Measurements from ENCODE around the gene SERPINE2.

Gene SERPINE2

DNA sequence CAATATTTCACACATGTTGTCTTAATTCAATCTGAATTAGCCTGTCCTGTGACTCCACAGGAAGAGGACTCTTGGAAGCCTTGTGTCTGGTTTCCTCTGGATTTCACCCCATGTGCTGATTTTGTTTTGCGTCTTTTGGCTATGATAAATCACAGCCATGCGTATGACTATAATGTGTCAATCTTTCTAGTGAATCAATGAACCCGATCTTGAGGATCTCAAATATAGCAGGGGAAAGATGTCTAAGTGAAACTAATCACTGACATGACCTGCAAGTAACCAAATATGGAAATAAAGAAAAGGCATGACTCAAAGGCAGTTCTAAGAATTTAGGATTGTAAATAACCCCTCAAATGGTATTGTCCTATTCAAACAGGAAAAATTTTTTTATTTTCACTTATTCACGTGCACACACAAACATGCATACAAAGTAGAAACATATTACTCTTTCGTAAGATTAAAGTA is 102.2 kb downstream of the SERPINE2 start:
- no peak for DNase-seq

DNA sequence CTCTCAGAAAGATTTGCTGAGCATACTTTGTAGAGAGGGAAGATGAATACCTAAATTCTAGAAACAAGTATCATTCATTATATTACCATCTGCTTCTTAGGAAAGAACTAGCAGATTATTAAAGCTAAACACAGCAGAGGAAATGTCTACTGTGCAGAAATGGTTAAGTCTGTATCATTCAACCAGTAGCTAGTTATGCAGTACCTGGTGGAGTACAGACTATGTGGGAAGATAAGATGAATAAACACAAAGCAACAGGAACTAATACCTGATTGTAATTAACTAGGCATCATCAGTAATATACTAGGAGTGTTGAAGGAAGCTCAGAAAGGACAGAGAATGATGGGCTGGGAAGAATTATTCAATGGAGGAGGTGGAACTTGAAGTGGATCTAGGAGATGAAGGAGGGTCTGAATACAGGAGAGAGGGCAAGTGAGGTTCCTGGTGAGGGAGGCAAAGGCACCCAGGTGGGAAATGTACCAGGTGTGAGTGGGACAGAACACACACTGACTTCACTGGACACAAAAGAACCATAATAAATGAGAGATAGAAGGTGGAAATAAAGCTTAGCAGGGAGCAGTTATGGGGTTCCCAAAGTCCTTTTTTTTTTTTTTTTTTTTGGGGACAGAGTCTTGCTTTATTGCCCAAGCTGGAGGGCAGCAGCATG is 103.5 kb downstream of the SERPINE2 start:
- DNase-seq: no peak

DNA sequence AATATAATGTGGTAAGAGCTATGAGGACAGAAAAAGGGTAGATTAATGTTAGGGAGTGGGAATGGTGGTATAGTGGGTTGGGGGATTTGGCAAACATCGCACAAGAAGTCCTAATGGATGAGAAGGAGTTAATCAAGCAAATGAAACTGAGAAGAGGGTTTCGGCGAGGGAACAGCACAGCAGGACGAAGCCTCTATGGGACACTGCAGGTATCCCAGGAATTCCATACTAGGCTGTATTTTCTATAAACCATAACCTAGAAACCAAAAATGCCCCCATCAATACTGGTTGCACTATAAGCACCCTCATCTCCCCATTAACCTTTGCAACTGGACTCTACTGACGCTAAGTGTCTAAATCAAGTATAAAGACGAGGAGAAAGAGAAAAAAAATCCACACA is 104.2 kb downstream of the SERPINE2 start:
- DNase-seq: no peak

DNA sequence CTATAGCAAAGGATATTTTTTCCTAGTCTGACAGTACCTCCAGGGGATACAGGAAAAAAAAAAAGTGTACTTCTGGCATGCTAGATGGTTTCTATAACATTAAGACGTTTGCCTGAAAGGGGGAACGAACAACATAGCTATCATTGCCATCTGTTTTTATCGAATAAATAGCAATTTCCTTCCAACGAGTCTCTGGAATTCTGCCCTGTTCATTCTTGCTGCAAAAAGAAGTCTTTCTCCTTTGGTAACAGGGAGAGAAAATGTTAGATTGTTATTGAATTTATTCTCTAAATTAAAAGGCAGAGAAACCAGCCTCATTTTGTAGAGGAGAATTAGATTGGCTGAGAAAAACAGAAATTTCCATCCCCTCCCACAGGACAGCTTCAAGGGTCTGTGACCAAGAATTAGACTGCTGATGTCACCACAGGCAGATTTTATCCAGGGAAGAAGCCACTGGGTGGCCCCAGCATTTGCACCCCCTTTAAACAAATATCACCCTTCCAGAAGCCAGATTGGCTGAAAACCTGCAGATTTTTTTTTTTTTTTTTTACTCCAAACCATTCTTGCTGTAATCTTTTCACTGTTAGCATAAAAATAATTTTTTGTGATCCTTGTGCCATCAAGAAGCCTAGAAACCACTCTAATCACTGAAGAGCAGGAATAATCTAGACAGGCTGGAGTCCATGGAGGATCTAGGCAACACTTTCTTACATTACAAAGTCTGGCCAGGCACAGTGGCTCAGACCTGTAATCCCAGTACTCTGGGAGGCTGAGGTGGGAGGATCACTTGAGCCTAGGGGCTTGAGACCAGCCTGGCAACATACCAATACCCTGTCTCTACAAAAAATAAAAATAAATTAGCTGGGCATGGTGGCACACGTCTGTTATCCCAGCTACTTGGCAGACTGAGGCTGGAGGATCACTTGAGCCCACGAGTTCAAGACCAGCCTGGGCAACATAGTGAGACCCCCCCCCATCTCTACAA is 106.0 kb downstream of the SERPINE2 start:
- no peak for DNase-seq

DNA sequence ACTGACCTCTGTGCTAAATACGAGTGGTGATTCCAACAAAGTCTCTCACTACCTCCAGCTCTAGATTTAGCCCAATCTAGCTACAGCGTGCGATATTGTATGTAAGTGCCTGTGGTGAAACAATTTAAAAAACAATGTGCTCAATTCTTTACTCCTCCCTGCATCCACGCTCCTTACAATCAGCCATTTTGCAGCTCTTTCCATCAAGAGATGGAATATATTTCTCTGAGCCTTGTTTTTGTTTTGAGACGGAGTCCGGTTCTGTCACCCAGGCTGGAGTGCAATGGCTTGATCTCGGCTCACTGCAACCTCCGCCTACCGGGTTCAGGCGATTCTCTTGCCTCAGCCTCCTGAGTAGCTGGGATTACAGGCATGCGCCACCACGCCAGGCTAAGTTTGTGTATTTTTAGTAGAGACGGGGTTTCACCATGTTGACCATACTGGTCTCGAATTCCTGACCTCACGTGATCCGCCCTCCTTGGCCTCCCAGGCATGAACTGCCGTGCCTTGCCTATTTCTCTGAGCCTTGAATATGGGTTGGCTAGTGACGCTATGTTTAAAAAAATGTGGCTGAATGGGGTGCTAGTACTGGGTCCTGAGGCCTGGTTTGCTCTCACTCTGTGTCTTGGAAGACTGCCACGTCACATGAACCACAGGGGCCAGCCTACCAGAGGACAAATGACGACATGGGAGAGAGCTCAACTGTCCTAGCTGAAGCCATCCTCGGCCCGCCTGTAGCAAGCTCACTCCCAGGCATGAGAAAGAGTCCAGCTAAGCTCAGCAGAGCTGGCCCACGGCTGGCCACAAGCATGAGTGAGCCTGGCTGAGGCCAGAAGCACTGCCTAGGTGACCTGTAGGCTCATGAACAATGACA is 108.7 kb downstream of the SERPINE2 start:
- no peak for DNase-seq

DNA sequence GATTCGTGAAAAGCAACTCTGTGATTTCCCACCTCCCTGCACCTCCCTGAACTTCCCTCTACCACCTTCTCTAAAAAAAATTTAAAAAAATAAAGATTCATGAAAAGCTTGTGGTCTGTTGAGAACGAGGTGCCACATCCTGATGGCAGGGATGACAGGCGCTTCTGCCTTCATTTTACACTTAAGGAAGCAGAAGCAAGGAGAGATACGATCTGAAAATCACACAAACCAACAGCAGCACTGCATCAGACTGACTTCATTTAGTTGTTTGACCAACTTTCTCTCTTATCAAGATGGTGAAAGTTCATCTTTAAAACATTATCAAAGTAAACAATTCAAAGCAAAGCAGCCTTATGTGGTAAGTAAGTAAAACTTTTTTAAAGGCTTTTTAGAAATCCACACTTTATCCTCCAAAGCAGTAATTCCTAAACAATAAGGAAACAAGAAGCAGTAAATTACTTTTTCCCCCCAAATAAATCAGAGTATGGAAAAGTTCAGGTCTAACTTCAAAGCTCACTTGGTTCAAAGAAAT is 109.4 kb downstream of the SERPINE2 start:
- no peak for DNase-seq

DNA sequence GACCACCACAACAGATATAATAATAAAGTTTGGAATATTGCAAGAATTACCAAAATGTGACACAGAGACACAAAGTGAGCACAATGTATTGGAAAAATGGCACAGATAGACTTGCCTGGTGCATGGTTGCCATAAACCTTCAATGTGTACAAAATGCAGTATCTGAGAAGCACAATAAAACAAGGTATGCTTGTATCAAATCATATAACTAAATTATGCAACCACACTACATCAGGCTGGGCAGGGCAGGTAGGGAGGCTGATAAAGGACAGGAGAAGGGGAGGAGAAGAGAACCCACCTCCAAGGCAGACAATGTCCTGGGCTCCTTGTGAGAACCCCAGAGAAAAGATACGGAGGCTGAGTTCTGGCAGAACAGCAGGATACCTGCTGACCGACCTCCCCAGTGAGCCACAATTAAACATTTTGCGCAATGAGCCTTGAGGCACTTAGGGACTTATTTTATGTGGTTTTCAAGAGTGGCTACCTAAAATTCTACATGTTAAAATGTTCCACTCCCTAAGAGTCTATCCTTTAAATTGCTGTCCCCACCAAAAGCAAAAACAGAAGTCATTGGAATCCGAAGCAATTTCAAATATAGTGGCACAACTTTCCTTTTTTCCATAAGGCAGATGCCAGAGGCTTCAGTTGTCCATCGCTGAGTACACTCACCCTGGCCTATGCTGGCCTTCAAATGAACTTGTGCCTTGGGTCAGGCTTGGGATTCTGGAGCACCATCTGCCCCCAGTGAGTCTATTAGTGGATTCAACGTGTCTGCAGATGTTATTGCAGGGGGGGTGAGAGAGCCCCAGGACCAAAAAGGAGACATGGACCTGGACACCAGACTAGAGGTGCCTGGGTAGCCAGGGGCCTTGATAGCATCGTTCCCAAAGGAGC is 110.7 kb downstream of the SERPINE2 start:
- DNase-seq: no peak

DNA sequence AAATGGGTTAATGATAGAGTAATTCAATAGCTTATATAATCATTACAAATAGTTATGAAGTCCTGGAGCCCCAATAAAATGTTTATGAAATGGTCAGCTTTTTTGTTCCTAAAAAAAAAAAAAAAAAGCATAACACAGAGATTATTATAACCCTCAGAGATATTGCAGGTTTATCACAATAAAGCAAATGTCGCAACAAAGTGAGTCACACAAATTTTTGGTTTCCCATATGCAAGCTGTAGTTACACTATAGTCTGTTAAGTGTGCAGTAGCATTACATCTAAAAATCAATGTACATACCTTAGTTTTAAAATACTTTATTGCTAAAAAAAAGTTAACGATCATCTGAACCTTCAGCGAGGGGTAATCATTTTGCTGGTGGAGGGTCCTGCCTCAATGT is 114.0 kb downstream of the SERPINE2 start:
- no peak for DNase-seq
